Upper lobe of left lung (tissue), 4 donors: ENCODE data around the gene CNPY4.

ENCODE experiments used
- POLR2A ChIP-seq, 4 donors: fragments of 450-650 bp; IDR thresholded peaks; one replicate each; pipeline ENCODE4 v1.5.1; 2016 to 2017; ENCODE audit warnings: antibody characterized with exemption in 4 of 4, mild to moderate bottlenecking in 2 of 4
- POLR2AphosphoS5 ChIP-seq, 2 donors: sonication (generic); formaldehyde crosslinking; IDR thresholded peaks; one replicate each; pipeline ENCODE4 v1.5.1; 2017; ENCODE audit warnings: antibody characterized with exemption in 2 of 2

- TF ChIP-seq POLR2AphosphoS5 (IDR thresholded peaks at IDR 0.05), result peak; percentile 85 to 87
- peak in 2 of 4 donors; percentile 64 to 81 for TF ChIP-seq POLR2A (IDR thresholded peaks at IDR 0.05)
Observed at GRCh38 chr7:100148559-100149328, 29.3 kb downstream of the CNPY4 start, which contains the start of gene LAMTOR4.
